GDM1 (cell line): ENCODE measurements around the gene GNG12.

ENCODE experiments used
- DNase-seq: peaks from one replicate; lab custom pipeline; 2025; lab: John Stamatoyannopoulos, UW

GNG12 gene

GRCh38 chr1:67704351-67704750 is 128.9 kb downstream of the GNG12 start:
- no peak for DNase-seq

GRCh38 chr1:67701876-67702275 is 131.4 kb downstream of the GNG12 start:
- DNase-seq: no peak

- DNase-seq: no peak
These were observed 132.4 kb downstream of the GNG12 start for GRCh38 chr1:67700692-67701410.

GRCh38 chr1:67700220-67700619 is 133.0 kb downstream of the GNG12 start:
- no peak for DNase-seq

- DNase-seq: no peak
These were observed 136.6 kb downstream of the GNG12 start for GRCh38 chr1:67696708-67697107.

GRCh38 chr1:67695963-67696362 is 137.3 kb downstream of the GNG12 start:
- DNase-seq: no peak

GRCh38 chr1:67691712-67692111 is 141.6 kb downstream of the GNG12 start:
- DNase-seq: no peak

- no peak for DNase-seq
These were observed 142.9 kb downstream of the GNG12 start for GRCh38 chr1:67690411-67690810.

GRCh38 chr1:67690018-67690363 is 143.3 kb downstream of the GNG12 start:
- DNase-seq: no peak

GRCh38 chr1:67689267-67690017 is 143.8 kb downstream of the GNG12 start:
- no peak for DNase-seq

GRCh38 chr1:67688526-67689219 is 144.6 kb downstream of the GNG12 start:
- peak; percentile 72 for DNase-seq

GRCh38 chr1:67687649-67688048 is 145.6 kb downstream of the GNG12 start:
- DNase-seq: no peak

GRCh38 chr1:67687198-67687545 is 146.1 kb downstream of the GNG12 start:
- no peak for DNase-seq

- DNase-seq: peak; percentile 70
These were observed 146.7 kb downstream of the GNG12 start for GRCh38 chr1:67686267-67687197.

- DNase-seq: peak; percentile 36
These were observed 147.6 kb downstream of the GNG12 start for GRCh38 chr1:67685558-67686266.

- DNase-seq: peak; percentile 98
These were observed 148.2 kb downstream of the GNG12 start, which contains the start of gene GADD45A for GRCh38 chr1:67685067-67685557. GADD45A (plus strand) TSS chr1:67685201; CDS start chr1:67685495, 294 bp downstream.

- DNase-seq: no peak
These were observed 148.7 kb downstream of the GNG12 start for GRCh38 chr1:67684526-67685066.

- no peak for DNase-seq
These were observed 149.3 kb downstream of the GNG12 start for GRCh38 chr1:67683766-67684525.

- no peak for DNase-seq
These were observed 150.0 kb downstream of the GNG12 start for GRCh38 chr1:67683316-67683715.

- no peak for DNase-seq
These were observed 150.5 kb downstream of the GNG12 start for GRCh38 chr1:67682659-67683197.
